Prostate gland (tissue), 2 donors: ENCODE data around the gene ADORA3.

ENCODE experiments used
- POLR2A ChIP-seq: fragments of 450-650 bp; IDR thresholded peaks from one replicate; pipeline ENCODE4 v1.6.1; 2016; ENCODE audit warnings: antibody characterized with exemption, mild to moderate bottlenecking
- POLR2AphosphoS5 ChIP-seq: sonication (generic); formaldehyde crosslinking; IDR thresholded peaks from one replicate; pipeline ENCODE4 v1.6.1; 2017; ENCODE audit warnings: antibody characterized with exemption
- TF ChIP-seq, protein P1 (sequence below), 4 experiments: fragments of 200-600 bp in 2 of 4; fragments of 450-650 bp in 2 of 4; sonication (generic) in 2 of 4; IDR thresholded peaks; 1 replicate in 3 of 4; 2 replicates in 1 of 4; pipeline ENCODE4 v1.5.1; 2016 to 2019; ENCODE audit warnings: antibody characterized with exemption in 4 of 4, mild to moderate bottlenecking in 2 of 4, moderate library complexity in 2 of 4

DNA sequence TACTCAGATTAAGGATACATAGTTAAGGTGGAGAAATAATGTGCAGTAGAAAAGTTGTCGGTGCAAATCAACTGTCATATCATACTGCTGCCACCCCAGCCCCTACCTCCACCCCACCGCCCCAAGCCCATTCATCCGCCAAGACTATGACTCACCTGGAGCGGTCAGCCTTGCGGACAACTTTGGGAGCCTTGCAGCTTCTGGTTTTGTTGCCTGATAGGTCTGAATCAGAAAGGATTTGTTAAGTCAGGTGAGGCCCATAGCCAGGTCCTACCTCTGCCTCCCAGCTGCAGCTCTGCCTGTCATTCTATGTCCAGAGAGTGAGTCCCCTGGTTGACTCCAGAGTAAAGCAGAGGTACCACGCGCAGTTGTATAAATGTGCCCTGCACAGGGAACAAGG lies 17.0 kb downstream of the ADORA3 start:
- TF ChIP-seq, protein P1, sequence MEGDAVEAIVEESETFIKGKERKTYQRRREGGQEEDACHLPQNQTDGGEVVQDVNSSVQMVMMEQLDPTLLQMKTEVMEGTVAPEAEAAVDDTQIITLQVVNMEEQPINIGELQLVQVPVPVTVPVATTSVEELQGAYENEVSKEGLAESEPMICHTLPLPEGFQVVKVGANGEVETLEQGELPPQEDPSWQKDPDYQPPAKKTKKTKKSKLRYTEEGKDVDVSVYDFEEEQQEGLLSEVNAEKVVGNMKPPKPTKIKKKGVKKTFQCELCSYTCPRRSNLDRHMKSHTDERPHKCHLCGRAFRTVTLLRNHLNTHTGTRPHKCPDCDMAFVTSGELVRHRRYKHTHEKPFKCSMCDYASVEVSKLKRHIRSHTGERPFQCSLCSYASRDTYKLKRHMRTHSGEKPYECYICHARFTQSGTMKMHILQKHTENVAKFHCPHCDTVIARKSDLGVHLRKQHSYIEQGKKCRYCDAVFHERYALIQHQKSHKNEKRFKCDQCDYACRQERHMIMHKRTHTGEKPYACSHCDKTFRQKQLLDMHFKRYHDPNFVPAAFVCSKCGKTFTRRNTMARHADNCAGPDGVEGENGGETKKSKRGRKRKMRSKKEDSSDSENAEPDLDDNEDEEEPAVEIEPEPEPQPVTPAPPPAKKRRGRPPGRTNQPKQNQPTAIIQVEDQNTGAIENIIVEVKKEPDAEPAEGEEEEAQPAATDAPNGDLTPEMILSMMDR (IDR thresholded peaks at IDR 0.05) = no peak
- TF ChIP-seq POLR2AphosphoS5 (no peak), POLR2A (no peak)
